Neural progenitor cell (in vitro differentiated cells): ENCODE results near the gene NXNL1.

Source experiments
- CTCF ChIP-seq: fragments of 200-600 bp; sonication (generic); IDR thresholded peaks from 2 replicates; pipeline ENCODE4 v1.5.1; 2017; ENCODE audit warnings: antibody characterized with exemption, mild to moderate bottlenecking
- EZH2 ChIP-seq: fragments of 200-600 bp; sonication (generic); IDR thresholded peaks from 2 replicates; pipeline ENCODE4 v1.6.1; 2017; ENCODE audit warnings: antibody characterized with exemption, mild to moderate bottlenecking, moderate library complexity
- EZH2phosphoT487 ChIP-seq: fragments of 200-600 bp; sonication (generic); IDR thresholded peaks from 2 replicates; pipeline ENCODE4 v1.6.1; 2017; ENCODE audit warnings: antibody characterized with exemption

GRCh38 chr19:17497149-17497798 lies 36.5 kb upstream of the NXNL1 start:
- no peak for TF ChIP-seq EZH2phosphoT487
- TF ChIP-seq CTCF: no peak
- no peak for TF ChIP-seq EZH2
